HUES48 (cell line): ENCODE results near the gene TBC1D2B.
"Not testable (repeated sequence)": the region's sequence is repeated elsewhere in the genome, so short reads cannot be mapped to it uniquely, and the experiment has no call there.

Source experiments
- H3K27ac ChIP-seq: one replicate; pipeline ENCODE4 v1.7.0; 2013; ENCODE audit warnings: low read depth, low read length, inconsistent platforms
- H3K27me3 ChIP-seq: 2 replicates; pipeline ENCODE4 v1.6.1; 2013; ENCODE audit warnings: mild to moderate bottlenecking, low read length; ENCODE audit not compliant: control insufficient read depth, insufficient read depth
- H3K36me3 ChIP-seq: 2 replicates; pipeline ENCODE4 v1.6.1; 2013; ENCODE audit warnings: low read length; ENCODE audit not compliant: control insufficient read depth, insufficient read depth
- H3K4me1 ChIP-seq: 2 replicates; pipeline ENCODE4 v1.6.1; 2013; ENCODE audit warnings: mild to moderate bottlenecking, low read length; ENCODE audit not compliant: control insufficient read depth, insufficient read depth
- H3K4me3 ChIP-seq: 2 replicates; pipeline ENCODE4 v1.5.1; 2013; ENCODE audit warnings: mild to moderate bottlenecking, low read depth, low read length
- H3K9ac ChIP-seq: 2 replicates; pipeline ENCODE4 v1.6.1; 2013; ENCODE audit warnings: mild to moderate bottlenecking, low read depth, low read length, moderate library complexity
- H3K9me3 ChIP-seq: 2 replicates; pipeline ENCODE4 v1.6.1; 2013; ENCODE audit warnings: low read length; ENCODE audit not compliant: control insufficient read depth, insufficient read depth

TBC1D2B gene

DNA sequence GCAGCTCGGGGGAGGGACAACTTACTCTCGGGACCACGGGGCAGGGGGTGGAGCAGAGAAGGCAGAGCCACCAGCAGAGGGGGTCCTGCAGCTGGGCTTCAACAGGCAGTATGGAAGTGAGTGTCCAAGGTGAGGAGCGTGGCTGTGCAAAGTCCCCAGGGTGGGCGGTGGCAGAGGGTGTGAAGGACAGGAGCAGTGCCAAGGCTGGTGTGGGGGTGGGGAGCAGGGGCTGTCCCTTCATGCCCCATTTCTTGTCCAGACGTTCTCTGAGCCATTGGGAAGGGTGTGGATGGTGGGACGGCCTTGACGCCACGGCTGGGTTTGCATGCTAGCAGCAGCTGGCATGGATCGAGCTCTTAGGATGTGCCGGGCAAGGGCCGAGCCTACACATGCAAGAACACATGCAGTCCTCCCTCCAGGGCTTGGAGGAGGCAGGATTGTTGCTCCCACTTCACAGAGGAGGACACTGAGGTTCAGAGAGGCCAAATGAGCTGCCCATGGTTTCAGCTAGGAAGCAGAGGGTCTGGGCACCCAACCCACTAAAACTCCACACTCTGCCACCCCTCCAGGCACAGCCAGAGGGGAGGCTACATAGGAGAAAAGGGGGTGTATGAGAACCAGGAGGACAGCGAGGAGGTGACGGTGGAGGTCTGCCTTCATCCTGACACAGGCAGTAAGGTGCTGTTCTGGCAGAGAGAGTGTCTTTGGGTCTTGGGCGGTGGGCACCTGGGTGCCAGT is 93.6 kb downstream of the TBC1D2B start:
- H3K36me3 ChIP-seq = no peaks in the 10 kb centered on the region
- no peaks in the 10 kb centered on the region for H3K4me1 ChIP-seq
- no peak overlapping the region for H3K27ac ChIP-seq
- H3K4me3 ChIP-seq = no peak overlapping the region
- H3K27me3 ChIP-seq = no peaks in the 10 kb centered on the region
- no peak overlapping the region for H3K9ac ChIP-seq
- no peaks in the 10 kb centered on the region for H3K9me3 ChIP-seq

- Histone ChIP-seq H3K4me1 (no peaks in the 10 kb centered on the region), H3K4me3 (no peak overlapping the region), H3K27ac (no peak overlapping the region), H3K9me3 (no peaks in the 10 kb centered on the region), H3K27me3 (no peaks in the 10 kb centered on the region), H3K9ac (no peak overlapping the region), H3K36me3 (no peaks in the 10 kb centered on the region)
Measured at GRCh38 chr15:77983091-77983707, 94.3 kb downstream of the TBC1D2B start.

GRCh38 chr15:77982127-77982490 is 95.4 kb downstream of the TBC1D2B start:
- Histone ChIP-seq H3K4me3 (no peak overlapping the region), H3K27ac (no peak overlapping the region), H3K9me3 (no peaks in the 10 kb centered on the region), H3K9ac (no peak overlapping the region), H3K4me1 (no peaks in the 10 kb centered on the region), H3K36me3 (no peaks in the 10 kb centered on the region), H3K27me3 (no peaks in the 10 kb centered on the region)

- no peak overlapping the region for H3K4me3 ChIP-seq
- no peak overlapping the region for H3K27ac ChIP-seq
- no peaks in the 10 kb centered on the region for H3K4me1 ChIP-seq
- no peak overlapping the region for H3K9ac ChIP-seq
- H3K9me3 ChIP-seq = no peaks in the 10 kb centered on the region
- no peaks in the 10 kb centered on the region for H3K27me3 ChIP-seq
- H3K36me3 ChIP-seq = no peaks in the 10 kb centered on the region
Measured at GRCh38 chr15:77981281-77982126, 96.0 kb downstream of the TBC1D2B start.

GRCh38 chr15:77980674-77981073 is 96.8 kb downstream of the TBC1D2B start:
- not testable (repeated sequence) for H3K27ac ChIP-seq, H3K4me1 ChIP-seq, H3K36me3 ChIP-seq, H3K27me3 ChIP-seq, H3K9me3 ChIP-seq, H3K9ac ChIP-seq, H3K4me3 ChIP-seq

- no peaks in the 10 kb centered on the region for H3K27me3 ChIP-seq
- no peak overlapping the region for H3K27ac ChIP-seq
- H3K4me1 ChIP-seq = no peaks in the 10 kb centered on the region
- no peak overlapping the region for H3K4me3 ChIP-seq
- no peaks in the 10 kb centered on the region for H3K9me3 ChIP-seq
- no peaks in the 10 kb centered on the region for H3K36me3 ChIP-seq
- H3K9ac ChIP-seq = no peak overlapping the region
Measured at GRCh38 chr15:77980098-77980497, 97.4 kb downstream of the TBC1D2B start.

- not testable (repeated sequence) for H3K4me3 ChIP-seq, H3K36me3 ChIP-seq, H3K9ac ChIP-seq, H3K27me3 ChIP-seq, H3K27ac ChIP-seq, H3K4me1 ChIP-seq, H3K9me3 ChIP-seq
Measured at GRCh38 chr15:77979157-77979556, 98.4 kb downstream of the TBC1D2B start.

DNA sequence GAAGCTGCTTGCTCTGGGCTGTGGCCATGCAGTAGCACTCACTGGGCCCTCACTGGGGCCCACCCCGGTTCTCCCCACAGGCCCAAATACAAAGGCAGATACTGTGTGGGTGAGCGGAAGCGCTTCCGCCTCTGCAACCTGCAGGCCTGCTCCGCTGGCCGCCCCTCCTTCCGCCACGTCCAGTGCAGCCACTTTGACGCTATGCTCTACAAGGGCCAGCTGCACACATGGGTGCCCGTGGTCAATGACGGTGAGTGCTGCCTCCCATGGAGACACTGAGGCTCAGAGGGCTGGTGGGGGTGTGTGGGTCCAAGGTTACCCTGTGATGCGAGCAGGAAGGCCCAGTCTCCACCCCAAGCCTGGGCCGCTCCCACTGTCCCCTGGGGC is 98.8 kb downstream of the TBC1D2B start:
- H3K27ac ChIP-seq, H3K9ac ChIP-seq, H3K4me3 ChIP-seq, H3K36me3 ChIP-seq, H3K9me3 ChIP-seq, H3K27me3 ChIP-seq, H3K4me1 ChIP-seq: not testable (repeated sequence)

- not testable (repeated sequence) for H3K27ac ChIP-seq, H3K27me3 ChIP-seq, H3K36me3 ChIP-seq, H3K9me3 ChIP-seq, H3K9ac ChIP-seq, H3K4me1 ChIP-seq, H3K4me3 ChIP-seq
Measured at GRCh38 chr15:77977903-77978758, 99.4 kb downstream of the TBC1D2B start.

- not testable (repeated sequence) for H3K4me3 ChIP-seq, H3K36me3 ChIP-seq, H3K27ac ChIP-seq, H3K9ac ChIP-seq, H3K27me3 ChIP-seq, H3K4me1 ChIP-seq, H3K9me3 ChIP-seq
Measured at GRCh38 chr15:77976760-77977525, 100.6 kb downstream of the TBC1D2B start.
